ENCODE results near the gene DOCK9.

DNA sequence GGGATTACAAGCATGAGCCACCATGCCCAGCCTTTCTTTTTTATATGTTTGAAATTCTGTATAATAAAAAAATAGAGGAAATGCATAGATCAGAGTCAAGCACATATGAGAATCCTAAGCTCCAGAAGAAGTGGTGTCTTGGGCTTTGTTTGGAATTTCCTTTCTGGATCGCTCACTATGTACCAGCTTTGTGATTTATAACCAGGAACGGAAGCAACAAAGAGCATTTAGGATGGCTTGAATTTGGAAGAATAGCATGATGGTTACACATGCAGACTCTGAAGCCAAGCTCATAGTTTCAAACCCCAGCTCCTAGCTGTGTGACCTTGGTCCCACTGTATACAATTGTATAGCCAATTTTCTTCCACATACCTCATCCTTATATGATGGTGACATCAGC, 197.4 kb downstream of the DOCK9 start:
- TF ChIP-seq, protein P1, sequence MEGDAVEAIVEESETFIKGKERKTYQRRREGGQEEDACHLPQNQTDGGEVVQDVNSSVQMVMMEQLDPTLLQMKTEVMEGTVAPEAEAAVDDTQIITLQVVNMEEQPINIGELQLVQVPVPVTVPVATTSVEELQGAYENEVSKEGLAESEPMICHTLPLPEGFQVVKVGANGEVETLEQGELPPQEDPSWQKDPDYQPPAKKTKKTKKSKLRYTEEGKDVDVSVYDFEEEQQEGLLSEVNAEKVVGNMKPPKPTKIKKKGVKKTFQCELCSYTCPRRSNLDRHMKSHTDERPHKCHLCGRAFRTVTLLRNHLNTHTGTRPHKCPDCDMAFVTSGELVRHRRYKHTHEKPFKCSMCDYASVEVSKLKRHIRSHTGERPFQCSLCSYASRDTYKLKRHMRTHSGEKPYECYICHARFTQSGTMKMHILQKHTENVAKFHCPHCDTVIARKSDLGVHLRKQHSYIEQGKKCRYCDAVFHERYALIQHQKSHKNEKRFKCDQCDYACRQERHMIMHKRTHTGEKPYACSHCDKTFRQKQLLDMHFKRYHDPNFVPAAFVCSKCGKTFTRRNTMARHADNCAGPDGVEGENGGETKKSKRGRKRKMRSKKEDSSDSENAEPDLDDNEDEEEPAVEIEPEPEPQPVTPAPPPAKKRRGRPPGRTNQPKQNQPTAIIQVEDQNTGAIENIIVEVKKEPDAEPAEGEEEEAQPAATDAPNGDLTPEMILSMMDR (IDR thresholded peaks at IDR 0.05) = no peak
- TF ChIP-seq POLR2A (IDR thresholded peaks at IDR 0.05) = no peak

All from right lobe of liver (tissue), 4 donors.